ENCODE measurements around the gene FKBP5. TPM values are rescaled to one million over a fixed set of nuclear protein-coding genes. Genes with fewer than 3 reads are reported as not detected.

FKBP5 gene
- polyA plus RNA-seq, 2 of the 4 experiments (the other 2 are of a cell fraction): 8.4 to 11.7 TPM

DNA sequence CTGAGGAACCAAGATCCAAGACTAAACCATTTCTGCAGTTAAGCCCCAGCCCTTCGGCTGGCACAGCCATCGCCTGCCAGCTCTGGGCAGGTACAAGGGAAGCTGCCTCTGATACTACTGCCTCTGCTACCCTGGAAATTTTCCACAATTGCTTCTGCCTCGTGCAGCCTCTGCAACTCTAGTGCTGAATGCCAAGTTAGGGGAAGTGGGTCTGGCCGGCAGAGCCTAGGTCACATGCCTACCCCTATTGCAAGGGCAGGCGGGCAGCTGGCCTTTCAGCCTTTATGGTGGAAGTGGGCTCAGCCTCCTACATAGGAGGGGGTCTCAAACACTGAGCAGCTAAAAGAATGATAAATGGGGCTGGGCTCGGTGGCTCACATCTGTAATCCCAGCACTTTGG, 131.5 kb downstream of the FKBP5 start (continued):
- TF ChIP-seq, protein P1, sequence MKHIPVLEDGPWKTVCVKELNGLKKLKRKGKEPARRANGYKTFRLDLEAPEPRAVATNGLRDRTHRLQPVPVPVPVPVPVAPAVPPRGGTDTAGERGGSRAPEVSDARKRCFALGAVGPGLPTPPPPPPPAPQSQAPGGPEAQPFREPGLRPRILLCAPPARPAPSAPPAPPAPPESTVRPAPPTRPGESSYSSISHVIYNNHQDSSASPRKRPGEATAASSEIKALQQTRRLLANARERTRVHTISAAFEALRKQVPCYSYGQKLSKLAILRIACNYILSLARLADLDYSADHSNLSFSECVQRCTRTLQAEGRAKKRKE (CRISPR knock-in tag; IDR thresholded peaks at IDR 0.05; ENCODE audit: low read depth): no peak
- TF ChIP-seq TP53 (CRISPR knock-in tag; IDR thresholded peaks at IDR 0.05): no peak

- FAIRE-seq (no peak), DNase-seq (ENCODE audit: low read depth in 1 of 2, low spot score in 1 of 2) (no peak), ATAC-seq (no peak)
- no peak for TF ChIP-seq ZSCAN20 (CRISPR knock-in tag; IDR thresholded peaks at IDR 0.05)
- Histone ChIP-seq H3K4me1 (no peaks in the 10 kb centered on the region), H3K9me3 (no peaks in the 10 kb centered on the region; the same call in 2 of the 3 replicates), H3K27ac (no peak overlapping the region), H3K4me3 (no peak overlapping the region), H3K4me2 (no peak overlapping the region)
- ChIA-PET POLR2A (no interaction called here), CTCF (no interaction called here)
- WGBS (ENCODE audit: missing lambda C conversion rate): 80% methylated on average over 4 of the region's 4 CpGs
Observed at GRCh38 chr6:35554811-35555210, 133.9 kb downstream of the FKBP5 start.

- ChIA-PET POLR2A (no interaction called here), CTCF (interaction anchor here (0.7 to 3.3 kb wide), 3 partner anchors 9 to 31 kb away, joined by 3 to 12 read pairs (median 3); no protein-coding TSS in a partner anchor)
- Histone ChIP-seq H3K9me3 (no peaks in the 10 kb centered on the region; the same call in 2 of the 3 replicates), H3K4me3 (no peak overlapping the region), H3K4me2 (no peak overlapping the region), H3K27ac (no peak overlapping the region), H3K4me1 (no peaks in the 10 kb centered on the region)
- TF ChIP-seq JUN (IDR thresholded peaks at IDR 0.05): no peak
- no peak for TF ChIP-seq ZSCAN20 (CRISPR knock-in tag; IDR thresholded peaks at IDR 0.05)
- TF ChIP-seq REST (IDR thresholded peaks at IDR 0.05): no peak
- TF ChIP-seq FOSL2 (IDR thresholded peaks at IDR 0.05): no peak
- no peak for TF ChIP-seq FOSL2 (CRISPR knock-in tag; IDR thresholded peaks at IDR 0.05)
- no peak for TF ChIP-seq RCOR1 (IDR thresholded peaks at IDR 0.05; ENCODE audit: low read depth, low read length)
- no peak for TF ChIP-seq CEBPB (IDR thresholded peaks at IDR 0.05)
- no peak for TF ChIP-seq TFCP2L1 (CRISPR knock-in tag; IDR thresholded peaks at IDR 0.05)
- no peak for TF ChIP-seq RARB (CRISPR knock-in tag; IDR thresholded peaks at IDR 0.05)
- TF ChIP-seq, protein P2, sequence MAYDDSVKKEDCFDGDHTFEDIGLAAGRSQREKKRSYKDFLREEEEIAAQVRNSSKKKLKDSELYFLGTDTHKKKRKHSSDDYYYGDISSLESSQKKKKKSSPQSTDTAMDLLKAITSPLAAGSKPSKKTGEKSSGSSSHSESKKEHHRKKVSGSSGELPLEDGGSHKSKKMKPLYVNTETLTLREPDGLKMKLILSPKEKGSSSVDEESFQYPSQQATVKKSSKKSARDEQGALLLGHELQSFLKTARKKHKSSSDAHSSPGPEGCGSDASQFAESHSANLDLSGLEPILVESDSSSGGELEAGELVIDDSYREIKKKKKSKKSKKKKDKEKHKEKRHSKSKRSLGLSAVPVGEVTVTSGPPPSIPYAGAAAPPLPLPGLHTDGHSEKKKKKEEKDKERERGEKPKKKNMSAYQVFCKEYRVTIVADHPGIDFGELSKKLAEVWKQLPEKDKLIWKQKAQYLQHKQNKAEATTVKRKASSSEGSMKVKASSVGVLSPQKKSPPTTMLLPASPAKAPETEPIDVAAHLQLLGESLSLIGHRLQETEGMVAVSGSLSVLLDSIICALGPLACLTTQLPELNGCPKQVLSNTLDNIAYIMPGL (CRISPR knock-in tag; IDR thresholded peaks at IDR 0.05; ENCODE audit: borderline replicate concordance): no peak
- no peak for TF ChIP-seq JUNB (IDR thresholded peaks at IDR 0.05)
- TF ChIP-seq ZFP36 (IDR thresholded peaks at IDR 0.05; ENCODE audit: borderline replicate concordance, partially characterized antibody): no peak
- no peak for TF ChIP-seq MAZ (IDR thresholded peaks at IDR 0.05; ENCODE audit: borderline replicate concordance, low read depth, low read length)
- WGBS (ENCODE audit: missing lambda C conversion rate): 38% methylated on average over 6 of the region's 6 CpGs
- DNase-seq (ENCODE audit: low read depth in 1 of 2, low spot score in 1 of 2) (no peak), ATAC-seq (peak in 1 of 2 experiments; percentile 24; a peak in 1 of 6 replicates), FAIRE-seq (no peak)
Observed at GRCh38 chr6:35553315-35553714, 135.4 kb downstream of the FKBP5 start.
